IPS-18c (cell line): Measurements from ENCODE around the gene AOAH.

Experiments
- H3K4me3 ChIP-seq: 2 replicates; pipeline ENCODE4 v1.7.0; 2013; ENCODE audit warnings: low read depth, mild to moderate bottlenecking, low read length, moderate library complexity; ENCODE audit not compliant: insufficient read depth
- H3K9me3 ChIP-seq: one replicate; pipeline ENCODE4 v1.6.1; 2013; ENCODE audit warnings: mild to moderate bottlenecking, low read length, moderate library complexity; ENCODE audit not compliant: control insufficient read depth, insufficient read depth

Gene AOAH, protein sequence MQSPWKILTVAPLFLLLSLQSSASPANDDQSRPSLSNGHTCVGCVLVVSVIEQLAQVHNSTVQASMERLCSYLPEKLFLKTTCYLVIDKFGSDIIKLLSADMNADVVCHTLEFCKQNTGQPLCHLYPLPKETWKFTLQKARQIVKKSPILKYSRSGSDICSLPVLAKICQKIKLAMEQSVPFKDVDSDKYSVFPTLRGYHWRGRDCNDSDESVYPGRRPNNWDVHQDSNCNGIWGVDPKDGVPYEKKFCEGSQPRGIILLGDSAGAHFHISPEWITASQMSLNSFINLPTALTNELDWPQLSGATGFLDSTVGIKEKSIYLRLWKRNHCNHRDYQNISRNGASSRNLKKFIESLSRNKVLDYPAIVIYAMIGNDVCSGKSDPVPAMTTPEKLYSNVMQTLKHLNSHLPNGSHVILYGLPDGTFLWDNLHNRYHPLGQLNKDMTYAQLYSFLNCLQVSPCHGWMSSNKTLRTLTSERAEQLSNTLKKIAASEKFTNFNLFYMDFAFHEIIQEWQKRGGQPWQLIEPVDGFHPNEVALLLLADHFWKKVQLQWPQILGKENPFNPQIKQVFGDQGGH

DNA sequence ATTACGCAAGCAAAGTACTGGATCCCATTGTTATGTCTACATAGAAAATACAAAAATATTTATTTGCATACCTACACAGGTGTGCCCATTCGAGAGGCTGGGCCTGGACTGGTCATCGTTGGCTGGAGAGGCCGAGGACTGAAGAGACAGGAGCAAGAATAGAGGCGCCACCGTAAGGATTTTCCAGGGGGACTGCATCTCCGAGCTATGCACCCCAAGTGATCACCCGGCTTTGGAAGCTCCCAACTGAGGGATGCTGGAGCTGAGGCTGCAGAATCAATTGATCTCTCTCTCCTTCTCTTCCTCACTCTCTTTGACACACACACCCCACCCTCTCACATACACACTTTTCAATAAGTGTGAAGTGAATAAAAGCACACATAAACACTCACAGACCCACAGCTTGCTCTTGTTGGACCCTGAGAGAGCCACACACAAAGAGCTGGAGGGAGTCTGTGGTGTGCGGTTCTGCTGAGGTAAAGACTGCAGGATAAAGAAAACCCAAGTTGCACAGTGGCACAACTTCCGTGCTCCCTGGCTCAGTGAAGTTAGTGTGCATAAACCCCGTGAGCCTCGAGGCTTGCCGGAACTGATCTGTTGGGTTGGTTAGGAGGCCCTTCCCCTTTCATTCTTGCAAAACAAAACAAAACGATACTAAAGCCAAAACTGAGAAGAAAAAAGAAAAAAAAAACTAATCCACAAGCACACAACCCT, at the start of gene AOAH:
Gene AOAH (minus strand): TSS at position 544 of the 714 bp plus-strand sequence. CDS start 346 bp downstream, at position 198.
- H3K4me3 ChIP-seq = no peak within 1 kb of the TSS
- no peaks in the 10 kb centered on the region for H3K9me3 ChIP-seq

DNA sequence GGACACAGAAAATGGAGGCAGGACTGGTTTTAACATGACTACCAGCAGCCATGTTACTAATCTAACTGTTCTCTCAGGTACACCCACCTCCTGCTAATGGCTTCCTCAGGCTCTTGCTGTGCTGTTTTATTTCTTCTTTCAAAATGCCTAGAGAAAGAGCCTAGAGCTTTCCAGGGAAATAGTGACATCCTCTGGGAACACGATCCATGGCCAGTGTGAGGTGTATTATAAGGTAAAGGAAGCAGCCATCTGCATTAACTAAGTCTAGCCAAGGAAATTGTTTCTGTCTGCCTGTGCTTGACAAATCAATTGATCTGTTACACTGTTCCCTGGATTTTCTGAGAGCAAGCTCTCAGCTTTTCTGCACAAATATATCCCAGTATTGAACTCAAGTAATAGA, 42.2 kb upstream of the AOAH start:
- Histone ChIP-seq H3K4me3 (no peak overlapping the region), H3K9me3 (no peaks in the 10 kb centered on the region)

DNA sequence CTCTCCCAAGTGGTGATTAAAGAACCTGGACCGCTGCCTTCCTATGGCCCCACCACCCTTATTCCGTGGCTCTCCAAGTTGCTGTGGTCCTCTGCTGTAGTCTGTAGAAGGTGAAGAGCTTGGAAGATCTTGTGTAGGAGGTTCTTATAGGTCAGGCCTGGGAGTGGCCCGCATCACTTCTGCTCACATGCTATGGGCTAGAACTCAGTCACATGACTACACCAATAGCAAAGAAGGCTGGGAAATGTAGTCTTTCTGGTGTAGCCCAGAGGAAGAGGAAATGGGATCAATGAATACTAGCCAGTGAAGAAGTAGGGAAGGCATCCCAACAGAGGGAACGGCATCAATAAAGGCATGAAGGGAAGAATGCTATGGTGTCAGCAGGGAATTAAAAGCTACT, 41.3 kb upstream of the AOAH start:
- no peak overlapping the region for H3K4me3 ChIP-seq
- no peaks in the 10 kb centered on the region for H3K9me3 ChIP-seq

DNA sequence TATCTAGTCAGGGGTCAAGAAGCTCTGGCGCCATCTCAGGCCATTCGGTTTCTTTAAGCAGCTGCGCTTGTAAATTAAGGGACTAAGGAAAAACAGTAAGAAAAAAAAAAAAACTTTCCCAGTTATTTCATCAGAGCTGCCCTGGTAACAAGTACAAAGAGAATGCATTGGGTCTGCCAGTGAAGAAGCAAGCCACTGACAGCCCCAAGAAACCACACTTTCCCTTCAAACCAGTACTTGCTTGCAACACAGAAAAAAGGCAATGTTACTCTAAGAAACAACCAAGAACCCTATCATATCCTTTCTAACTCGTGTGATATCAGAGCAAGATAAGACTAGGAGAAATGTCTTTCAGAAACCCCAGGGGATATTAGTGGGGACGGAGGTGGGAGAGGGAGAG, 40.6 kb upstream of the AOAH start:
- Histone ChIP-seq H3K4me3 (no peak overlapping the region), H3K9me3 (no peaks in the 10 kb centered on the region)

DNA sequence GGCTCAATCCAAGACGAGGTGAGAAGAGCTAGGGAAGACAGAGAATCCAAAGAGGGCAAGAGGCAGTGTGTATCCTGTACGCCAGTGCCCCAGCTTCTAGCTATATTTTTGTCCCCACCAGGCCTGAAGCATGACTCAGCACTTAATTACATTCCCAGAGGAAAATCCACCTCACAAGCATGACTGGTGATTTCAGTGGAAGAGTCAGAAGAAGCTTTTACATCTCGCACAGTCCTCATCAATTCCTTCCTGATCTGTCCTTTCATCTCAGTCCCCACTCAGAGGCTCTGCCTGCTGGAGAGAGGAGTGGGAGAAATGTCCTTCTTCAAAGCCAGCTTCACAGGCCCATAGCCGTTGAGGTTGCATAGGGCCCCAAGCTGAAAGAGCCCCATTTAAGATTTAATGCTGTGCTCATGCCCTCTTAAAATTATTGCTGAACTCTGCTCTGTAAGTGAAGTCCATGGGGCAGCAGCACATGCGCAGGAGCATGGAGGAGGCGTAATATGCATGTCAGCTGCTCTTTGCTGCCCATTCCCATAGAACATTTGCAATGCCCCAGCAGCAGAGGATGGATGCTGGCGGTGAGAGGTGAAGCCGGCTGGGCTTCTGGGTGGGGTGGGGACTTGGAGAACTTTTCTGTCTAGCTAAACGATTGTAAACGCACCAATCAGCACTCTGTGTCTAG, 39.0 kb upstream of the AOAH start:
- Histone ChIP-seq H3K9me3 (no peaks in the 10 kb centered on the region), H3K4me3 (no peak overlapping the region)

DNA sequence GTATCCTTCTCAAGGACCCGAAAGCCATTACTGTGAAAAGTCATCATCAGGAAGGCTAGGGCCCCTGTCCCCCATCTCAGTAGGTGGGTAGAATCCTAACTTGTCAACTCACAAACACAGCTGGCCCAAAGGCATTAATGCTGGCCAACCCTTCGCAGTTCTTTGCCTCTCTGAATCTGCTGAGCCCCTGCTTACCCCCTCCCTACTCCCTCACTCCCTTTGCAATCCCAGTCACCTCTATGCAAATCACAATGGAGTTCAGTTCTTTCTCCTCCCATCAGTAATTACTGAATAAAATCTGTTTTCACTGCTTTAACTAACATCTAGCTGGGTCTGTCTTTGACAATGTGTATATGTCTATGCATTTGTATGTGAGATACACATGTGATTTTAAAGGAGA, 38.1 kb upstream of the AOAH start:
- H3K4me3 ChIP-seq = no peak overlapping the region
- H3K9me3 ChIP-seq = no peaks in the 10 kb centered on the region

DNA sequence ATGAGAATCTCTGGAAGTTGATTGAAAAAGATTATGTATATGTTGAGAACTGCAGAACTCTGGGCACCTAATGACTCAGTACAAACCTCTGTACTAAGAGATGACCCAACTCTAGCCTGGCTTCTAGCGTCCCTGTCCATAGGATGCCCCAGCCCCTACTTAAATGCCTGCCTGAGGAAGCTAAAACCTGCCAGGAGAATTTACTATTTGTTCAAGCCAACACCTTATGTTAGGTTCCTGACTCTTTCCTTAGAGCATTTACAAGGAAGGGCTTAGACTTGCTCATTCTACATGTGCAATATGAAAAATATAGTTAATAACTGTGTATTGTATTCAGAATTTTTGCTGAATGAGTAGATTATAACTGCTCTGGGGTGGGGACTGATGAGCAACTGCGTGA, 37.5 kb upstream of the AOAH start:
- no peak overlapping the region for H3K4me3 ChIP-seq
- H3K9me3 ChIP-seq = no peaks in the 10 kb centered on the region

DNA sequence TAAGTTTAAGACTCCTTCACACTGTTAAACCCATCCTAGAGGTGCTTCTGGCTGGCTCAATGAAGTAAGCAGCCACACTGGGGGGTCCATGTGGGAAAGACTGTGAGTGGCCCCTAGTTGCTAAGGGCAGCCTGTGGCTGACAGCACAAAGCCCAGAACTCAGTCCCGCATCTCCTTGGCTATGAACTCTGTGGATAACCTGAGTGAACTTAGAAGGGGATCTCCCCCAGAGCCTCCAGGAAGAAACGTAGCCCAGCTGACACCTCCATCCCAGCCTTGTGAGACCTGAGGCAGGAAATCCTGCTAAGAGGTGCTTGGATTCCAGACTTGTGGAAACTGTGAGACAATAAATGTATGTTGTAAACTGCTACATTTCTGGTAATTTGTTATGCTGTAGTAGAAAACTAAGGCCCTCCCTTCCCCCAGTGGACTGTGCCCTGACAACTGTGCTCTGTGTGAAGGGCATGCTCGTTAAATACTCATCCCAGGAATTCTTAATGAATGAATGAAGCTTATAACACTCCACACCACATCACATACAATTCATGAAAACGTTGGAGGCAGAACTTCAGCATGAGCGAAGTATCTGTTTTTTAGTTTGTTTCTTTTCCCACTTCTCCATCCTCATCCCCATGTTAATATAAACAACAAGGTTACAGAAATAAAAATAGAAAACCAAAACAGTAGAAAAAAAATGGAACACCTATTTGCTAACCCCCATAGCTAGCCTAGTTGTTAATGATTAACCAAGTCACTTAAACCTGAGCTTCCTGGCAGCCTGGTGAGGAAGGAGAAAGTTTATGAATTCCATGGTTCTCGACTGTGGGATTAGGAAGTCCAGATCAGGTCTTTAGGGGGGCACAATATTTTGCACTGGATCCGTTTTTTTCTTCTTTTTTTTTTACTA, 36.8 kb upstream of the AOAH start:
- H3K9me3 ChIP-seq = no peaks in the 10 kb centered on the region
- no peak overlapping the region; the same call in 1 of the 2 replicates for H3K4me3 ChIP-seq

DNA sequence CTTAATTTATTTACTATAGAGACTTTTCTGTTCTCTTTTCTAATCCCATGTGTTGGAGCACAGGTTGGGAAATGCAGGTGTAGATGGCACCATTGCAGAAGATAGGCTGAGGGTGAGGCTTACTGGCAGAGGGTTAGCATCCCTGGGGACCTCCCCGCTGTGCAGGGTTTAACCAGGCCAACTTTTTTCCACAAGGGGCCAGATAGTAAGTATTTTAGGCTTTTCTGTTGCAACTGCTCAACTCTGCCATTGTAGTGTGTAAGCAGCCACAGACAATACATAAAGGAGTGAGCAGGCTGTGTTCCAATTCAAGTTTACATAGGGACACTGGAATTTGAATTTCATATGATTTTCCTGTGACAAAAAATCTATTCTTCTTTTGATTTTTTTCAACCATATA, 34.6 kb upstream of the AOAH start:
- Histone ChIP-seq H3K4me3 (no peak overlapping the region), H3K9me3 (no peaks in the 10 kb centered on the region)

DNA sequence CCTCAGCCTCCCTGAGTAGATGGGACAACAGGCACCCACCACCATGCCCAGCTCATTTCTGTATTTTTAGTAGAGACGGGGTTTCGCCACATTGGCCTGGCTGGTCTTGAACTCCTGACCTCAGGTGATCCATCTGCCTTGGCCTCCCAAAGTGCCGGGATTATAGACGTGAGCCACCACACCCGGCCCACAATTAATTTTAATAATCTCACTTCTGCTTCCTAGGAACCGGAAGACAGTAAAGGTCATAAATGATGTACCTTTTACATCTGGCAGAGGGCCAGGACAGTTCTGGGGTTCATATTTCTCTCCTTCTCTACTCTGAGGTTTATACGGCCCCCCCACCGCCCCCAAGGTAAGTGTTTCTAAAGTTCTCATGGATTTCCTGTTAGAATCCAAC, 31.2 kb upstream of the AOAH start:
- no peak overlapping the region for H3K4me3 ChIP-seq

DNA sequence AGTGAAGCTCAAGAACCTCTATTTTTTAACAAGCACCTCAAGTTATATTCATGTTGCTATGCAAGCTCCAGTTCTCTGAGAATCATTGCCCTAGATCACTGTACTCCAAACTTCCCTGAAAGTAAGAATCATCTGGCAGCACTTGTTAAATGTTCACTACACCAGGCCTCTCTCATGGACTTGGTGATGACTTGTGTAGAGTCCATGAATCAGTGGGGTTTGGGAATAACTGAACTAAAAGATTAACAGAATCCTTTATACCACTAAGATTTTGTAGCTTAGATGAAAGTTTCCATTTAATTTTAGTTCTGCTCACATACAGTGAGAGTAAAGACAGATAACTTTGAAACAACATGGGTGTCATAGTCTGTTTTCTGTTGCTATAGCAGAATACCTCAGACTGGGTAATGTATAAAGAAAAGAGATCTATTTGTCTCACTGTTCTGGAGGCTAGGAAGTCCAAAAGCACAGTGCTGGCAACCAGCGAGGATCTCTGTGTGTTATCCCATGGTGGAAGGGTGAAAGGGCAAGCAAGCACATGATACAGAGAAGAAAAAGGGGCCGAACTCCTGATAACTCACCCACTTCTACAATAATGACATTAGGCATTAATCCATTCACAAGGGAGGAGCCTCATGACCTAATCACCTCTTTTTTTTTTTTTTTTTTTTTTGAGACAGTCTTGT, 27.9 kb upstream of the AOAH start:
- Histone ChIP-seq H3K4me3 (no peak overlapping the region), H3K9me3 (no peaks in the 10 kb centered on the region)

More for the DNA sequence above, 31.2 kb upstream of the AOAH start:
- H3K9me3 ChIP-seq = no peaks in the 10 kb centered on the region

DNA sequence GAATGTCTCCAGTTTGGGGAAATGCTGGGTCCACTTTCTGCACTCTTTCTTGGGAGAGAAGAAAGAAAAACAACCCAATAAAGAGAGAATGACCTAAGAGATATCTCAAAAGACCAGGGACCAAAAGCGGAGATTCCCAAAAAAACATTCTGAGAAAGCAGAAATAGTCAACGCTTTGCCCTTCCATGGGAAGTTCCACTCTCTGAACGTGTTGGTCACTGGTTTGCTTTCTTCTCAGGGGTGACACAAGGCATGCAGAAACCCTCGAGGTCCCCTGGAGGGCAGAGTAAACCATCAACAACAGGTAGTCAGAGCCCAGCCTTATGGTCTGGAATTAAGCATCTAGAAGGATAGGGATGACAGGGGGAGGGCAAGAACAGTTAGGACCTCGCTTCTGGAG, 26.2 kb upstream of the AOAH start:
- Histone ChIP-seq H3K9me3 (no peaks in the 10 kb centered on the region), H3K4me3 (no peak overlapping the region)

DNA sequence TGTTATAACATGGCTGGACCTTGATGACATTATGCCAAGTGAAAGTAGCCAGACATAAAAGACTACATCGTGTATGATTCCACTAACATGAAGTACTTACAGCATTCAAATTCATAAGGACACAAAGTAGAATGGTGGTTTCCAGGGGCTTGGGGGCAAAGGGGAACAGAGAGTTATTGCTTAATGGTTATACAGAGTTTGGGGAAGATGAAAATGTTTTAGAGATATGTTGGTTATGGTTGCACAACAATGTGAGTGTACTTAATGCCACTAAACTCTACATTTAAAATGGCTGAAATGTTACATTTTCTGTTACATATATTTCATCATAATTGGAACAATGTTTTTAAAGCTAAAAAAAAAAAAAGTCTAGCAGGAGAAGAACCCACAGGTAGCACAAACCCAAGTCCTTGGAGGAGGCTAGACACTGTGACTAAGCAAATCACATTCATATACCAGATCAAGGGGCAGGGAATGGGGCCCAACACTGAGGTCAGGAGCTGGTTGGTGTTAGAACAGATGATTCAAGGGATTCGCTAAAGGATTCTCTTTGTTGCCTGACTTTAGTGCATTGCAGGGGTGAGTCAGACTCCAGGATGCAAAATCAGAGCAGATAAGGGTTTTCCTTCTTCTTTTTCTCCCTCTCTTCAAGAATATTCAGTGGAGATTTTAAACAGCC, 25.1 kb upstream of the AOAH start:
- Histone ChIP-seq H3K9me3 (no peaks in the 10 kb centered on the region), H3K4me3 (no peak overlapping the region)

DNA sequence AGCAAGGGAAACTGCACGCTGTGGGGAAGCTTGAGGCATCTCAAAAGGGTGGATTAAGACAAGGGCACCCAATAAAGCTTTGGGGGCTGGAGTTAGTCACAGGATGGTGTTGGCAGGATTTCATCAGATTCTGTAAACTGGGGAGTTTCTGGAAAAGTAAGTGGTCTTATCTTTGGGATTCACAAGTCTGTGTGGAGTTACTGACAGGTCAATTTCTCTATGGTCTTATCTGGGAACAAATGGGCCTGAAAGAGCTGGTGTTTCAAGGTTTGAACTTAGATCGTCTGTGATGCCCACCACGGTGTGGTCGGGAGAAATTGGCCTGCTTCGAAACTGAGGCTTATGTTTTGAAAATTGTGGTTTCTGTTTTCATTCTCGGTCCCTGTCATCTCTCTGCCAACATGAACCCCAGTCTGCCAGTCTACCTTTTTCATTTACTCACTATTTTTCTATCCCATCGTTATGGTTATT, 23.8 kb upstream of the AOAH start:
- H3K9me3 ChIP-seq = no peaks in the 10 kb centered on the region
- H3K4me3 ChIP-seq = no peak overlapping the region

DNA sequence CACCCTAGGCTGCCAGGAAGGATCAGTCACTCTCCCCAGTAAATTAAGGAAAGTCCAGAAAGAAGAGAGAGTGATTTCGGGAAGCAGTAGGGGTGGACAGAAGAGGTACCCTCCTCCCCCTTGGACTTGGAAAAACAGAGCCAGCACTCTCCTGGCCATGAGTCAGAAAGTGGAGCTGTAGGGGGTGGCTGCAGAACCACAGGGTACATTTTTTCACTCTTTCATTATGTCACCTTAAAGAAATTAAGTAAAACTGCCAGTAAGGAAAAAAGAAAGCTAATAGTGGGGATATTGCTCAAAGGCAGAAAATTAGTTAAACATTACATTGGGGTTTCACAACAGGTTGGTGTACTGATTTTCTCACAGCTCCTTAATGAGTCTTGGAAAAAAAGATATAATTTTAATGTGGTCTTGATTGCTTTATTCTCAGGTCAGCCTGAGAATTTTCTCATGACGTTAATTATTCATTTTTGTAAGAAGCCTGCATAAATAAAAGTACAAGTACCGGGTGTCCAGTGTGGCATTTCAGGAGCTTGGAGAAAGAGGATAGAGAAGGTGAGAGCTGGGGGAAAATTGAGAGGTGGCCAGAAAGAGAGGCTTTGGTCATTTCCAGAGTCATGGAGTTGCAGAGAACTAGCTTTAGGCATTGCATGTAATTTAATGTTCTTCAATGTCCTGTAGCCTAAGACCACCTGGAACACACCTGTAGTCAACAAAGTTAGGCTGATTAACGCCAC, 23.2 kb upstream of the AOAH start:
- H3K4me3 ChIP-seq = no peak overlapping the region
- H3K9me3 ChIP-seq = no peaks in the 10 kb centered on the region
